GM18907 (cell line): Measurements from ENCODE around the gene SREBF1.
A peak's percentile ranks its signal among the peaks of the same experiment; 100 is the strongest.

Experiments used
- ATAC-seq: cut with Tn5 transposase; IDR thresholded peaks from one replicate; pipeline ENCODE4 v1.9.1; 2021; ENCODE audit warnings: mild to moderate bottlenecking, moderate library complexity; ENCODE audit not compliant: unreplicated experiment

SREBF1 gene

DNA sequence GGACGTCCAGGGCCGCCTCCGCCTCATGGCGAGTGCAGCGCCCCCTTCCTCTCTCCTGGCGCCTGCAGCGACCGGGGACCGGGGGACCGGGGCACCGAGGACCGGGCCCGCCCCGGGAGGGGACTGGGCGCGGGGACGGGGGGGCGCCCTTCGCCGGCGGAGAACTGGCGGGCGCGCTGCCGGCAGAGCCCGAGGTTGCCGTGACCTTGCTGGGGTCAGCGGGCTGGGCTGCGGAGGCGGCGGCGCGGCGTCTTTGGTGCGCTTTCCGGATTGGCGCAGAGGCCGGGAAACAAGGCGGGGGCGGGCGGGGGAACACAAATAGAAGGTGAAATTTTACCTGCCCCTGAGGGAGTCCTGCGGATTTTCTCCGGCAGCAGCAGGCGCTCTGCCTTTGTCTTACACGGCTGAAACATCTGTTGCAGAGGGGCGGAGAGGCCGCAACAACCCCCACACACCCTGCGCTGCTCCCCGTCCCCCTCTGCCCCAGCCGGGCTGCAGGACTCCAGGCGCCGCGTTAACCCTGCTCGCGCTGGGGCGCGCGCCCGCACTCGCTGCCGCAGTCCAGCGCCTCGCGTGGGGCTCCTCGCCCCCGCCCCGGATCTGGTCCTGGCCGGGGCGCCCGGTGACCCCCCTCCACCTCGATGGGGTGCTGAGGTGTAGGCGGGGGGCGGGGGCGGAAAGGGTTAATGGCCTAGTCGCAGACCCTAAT is 53.5 kb downstream of the SREBF1 start:
- ATAC-seq: peak; percentile 37

DNA sequence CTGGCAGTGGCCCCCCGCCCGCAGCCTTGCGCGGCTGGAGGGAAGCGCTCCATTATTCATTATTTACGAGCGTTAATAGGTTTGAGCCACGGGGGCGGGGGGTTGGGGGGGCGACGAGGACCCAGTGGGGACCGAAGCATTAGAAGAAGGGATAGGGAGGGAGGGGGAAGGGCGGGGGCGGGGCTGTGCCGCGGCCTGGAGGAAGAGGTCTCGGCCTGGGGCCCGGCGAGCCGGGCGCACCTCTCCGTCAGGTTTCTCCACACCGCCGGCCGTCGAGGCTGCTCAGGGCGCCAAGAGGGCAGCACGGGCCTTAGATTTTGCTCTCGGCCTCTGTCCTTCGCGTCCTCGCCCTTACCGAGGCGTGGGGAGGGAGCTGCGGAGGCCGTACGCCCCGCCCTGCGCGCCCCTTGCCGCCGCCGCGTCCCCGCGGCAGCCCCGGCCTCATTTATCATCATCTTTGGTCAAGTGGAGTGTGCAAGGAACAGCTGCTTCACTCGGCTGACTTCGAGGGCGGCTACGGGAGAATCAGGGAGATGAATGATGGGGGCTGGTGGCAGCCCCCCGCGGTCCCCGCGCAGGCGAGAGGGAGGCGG is 54.2 kb downstream of the SREBF1 start:
- peak; percentile 29 for ATAC-seq

DNA sequence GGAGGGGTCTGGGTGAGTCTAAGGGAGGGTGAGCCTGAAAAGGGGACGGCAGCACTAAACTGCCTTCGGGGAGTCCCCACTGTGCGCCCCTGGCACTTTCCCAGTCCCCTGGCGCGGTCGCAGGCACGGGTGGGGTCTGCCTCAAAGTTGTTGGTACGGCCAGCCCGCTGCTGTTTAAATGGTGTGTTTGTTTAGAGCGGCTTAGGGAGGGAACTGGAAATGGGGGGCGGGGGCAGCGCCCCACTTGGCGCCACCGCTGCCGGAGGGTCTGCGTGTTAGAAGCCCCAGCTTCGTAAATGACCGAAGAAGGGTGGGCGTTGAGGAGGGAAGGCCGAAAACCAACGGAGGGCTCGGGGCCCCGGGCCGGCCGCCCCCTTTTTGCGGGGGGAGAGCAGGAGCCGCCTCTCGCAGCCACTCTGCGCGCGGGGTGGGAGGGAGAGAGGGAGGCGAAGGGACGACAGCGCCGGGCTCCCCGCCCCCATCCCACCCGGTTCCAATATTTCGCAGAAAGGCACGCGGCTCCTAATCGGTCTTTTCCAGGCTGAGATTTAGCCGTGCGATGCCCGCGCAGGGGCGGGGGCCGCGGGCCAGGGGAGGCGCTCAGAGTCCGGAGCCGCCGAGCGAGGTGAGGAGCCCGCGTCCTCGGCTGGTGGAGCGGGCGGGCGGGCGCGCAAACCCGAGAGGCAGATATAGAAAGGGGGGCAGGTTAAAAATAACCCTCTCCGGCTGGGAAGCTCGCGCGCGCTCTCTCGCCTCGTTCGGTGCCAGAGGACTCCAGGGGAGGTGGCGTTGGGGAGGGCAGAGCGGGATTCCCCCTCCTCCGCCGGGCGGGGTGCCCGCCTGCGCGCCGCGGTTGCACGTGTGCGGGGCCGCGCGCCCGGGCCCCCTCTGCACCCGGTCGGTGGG is 54.9 kb downstream of the SREBF1 start:
- ATAC-seq: no peak

DNA sequence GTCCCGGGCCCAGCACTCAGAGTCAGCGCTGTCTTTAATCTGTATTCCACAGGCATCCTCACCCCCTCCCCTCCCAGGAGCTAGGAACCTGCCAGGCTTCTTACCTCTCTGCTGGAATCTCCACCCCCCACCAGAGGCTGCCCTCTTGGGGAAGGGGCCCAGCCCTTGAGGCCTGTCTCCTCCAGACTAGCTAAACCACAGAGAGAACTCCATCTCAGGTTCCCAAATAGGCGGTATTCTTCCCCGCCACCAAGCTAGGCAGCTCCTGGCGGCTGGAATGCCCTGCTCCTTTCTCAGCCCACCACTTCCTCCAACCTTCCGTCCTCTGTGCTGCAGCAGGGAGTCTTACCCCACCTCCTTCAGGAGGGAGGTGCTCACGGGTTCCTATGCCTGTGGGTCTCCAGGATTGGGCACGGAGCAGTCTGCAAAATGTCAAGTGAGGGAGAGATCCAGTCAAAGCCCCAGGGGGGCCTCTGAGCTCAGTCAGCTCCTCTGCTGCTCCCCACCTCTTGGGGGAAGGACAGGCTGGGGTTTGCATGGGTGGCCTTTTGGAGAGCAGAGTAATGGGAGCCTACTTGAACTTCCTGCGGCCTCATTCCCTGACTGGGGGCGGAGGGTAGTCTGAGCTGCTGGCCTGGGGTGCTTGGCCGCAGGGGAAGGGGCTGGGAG is 55.7 kb downstream of the SREBF1 start:
- no peak for ATAC-seq

DNA sequence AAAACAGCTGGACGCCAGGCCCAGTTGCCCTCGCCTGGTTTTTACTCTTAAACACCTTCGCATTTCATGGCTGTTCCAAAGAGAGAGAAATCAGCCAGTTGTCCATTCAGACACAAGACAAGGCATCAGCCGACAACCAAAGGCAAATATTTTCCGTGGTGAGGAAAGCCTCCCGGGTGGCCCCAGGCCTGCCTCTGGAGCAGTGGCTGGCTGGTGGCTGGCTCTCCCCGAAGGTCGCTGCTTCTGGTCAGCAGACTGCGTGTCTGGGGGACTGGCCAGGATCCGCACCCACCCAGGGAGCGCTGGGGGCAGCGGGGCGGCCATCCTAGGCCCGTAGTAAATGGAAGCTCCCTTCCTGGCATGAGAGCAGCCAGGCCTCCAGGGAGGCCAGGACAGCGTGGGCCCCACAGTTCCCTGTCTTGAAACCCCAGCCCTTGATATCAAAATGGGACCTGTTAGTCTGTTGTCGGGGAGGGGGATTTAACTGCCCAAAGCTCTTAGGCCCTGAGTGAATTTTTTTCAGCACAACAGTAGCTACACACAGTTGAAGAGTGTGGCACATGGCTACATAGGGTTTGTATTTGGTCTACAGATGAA is 57.7 kb downstream of the SREBF1 start:
- no peak for ATAC-seq

DNA sequence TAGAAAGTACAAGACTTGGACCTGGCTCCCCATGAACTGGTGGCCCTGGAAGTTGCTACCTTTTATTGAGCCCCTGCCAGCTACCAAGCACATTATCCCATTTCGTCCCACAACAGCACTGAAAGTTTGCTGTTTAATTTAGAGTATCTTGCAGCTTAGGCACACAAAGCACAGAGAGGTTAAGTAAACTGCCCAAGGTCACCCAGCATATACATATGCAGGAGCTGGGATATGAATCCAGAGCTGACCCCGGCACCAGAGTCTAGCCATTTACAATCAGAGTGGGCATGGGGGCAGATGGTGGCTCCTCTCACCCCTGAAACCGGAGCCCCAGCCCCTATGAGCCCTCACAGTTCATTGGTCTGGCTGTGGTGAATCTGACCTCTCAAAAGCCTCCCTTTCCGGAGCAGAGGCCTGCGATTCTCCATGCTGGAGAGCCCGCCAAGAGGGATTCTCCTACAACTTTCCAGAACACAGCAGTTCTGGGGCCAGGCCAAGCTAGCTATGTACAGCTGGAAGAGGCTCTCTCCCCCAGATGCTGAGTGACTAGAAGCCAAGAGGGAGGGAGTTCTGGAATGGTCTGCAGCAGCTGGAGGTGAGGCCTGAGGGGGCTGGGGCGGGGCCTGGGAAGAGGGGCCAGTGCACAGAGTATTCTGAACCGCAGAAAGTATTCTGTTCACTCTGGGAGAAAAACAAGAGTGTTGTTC is 58.3 kb downstream of the SREBF1 start:
- no peak for ATAC-seq

DNA sequence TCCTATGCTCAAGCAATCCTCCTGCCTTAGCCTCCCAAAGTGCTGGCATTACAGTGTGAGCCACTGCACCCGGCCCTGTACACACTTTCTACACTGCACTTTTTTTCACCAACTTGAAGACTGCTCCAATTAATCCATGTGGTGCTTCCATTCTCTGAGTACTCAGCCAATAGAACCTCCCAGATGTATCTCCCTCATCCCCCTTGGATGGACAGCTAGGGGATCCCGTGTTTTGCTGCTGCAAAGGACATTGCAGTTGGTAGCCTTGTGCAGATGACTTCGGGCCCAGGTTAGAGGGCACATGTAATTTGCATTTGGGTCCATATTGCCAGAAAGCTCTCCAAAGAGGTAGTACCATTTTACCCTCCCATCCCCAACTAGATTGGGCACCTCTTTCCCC is 59.9 kb downstream of the SREBF1 start:
- no peak for ATAC-seq

GRCh38 chr17:17774009-17774881 is 62.5 kb downstream of the SREBF1 start:
- ATAC-seq: no peak

DNA sequence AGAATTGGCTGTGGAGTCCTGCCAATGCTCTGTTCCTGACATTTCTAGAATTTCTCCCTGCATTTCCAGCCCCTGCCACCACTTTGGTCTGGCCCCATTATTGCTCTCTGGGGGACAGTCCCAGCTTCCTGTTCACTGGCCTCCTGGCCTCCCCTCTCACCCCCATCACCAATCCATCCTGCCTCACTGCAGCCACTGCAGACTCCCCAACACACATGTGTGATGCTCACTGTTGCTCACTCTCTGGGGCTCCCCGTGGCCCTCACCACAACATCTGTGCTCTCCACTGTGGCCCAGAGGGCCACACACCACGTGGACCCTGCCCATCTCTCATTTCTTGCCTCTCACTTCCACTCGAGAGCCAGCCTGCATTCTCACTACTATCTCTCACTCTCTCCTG is 64.6 kb downstream of the SREBF1 start:
- no peak for ATAC-seq

GRCh38 chr17:17771498-17772201 is 65.1 kb downstream of the SREBF1 start:
- no peak for ATAC-seq

GRCh38 chr17:17770632-17771044 is 66.1 kb downstream of the SREBF1 start:
- no peak for ATAC-seq

GRCh38 chr17:17769869-17770631 is 66.7 kb downstream of the SREBF1 start:
- no peak for ATAC-seq

GRCh38 chr17:17768424-17769088 is 68.2 kb downstream of the SREBF1 start:
- ATAC-seq: no peak

GRCh38 chr17:17767887-17768418 is 68.8 kb downstream of the SREBF1 start:
- ATAC-seq: no peak

DNA sequence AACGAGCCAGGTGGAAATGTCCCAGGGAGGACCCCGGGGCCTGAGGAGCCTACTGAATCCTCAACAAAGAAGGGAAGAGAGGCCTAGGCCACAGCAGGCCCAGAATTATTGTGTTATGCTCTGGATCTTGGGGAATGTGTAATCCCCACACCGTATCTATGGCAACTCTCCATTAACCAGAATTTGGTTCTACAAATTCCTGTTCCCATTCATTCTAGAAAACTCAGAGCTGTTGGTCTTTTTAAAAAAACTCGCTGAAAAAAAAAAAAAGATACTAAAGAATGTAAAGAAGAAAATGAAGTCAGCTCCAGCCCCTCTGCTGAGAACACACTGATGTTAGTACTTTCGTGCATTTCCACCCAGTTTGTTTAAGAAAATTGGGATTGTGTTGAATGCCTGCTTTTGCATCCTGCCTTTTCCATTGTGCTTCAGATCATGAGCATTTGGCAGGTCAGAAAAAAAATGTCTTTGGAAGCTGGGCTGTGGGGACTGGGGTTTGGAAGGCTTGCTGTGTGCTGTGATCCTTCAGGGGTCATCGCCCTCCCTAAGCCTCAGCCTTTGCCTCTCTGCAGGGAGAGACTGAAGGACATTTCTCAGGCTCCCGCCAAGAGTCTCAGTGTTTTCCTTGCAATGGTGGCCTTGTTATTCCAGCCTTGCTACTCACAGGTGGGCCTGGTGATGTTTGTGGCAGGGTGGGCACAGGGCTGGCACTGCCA is 69.5 kb downstream of the SREBF1 start:
- no peak for ATAC-seq

GRCh38 chr17:17766744-17767120 is 70.1 kb downstream of the SREBF1 start:
- no peak for ATAC-seq
